Right lobe of liver (tissue), 6 donors: ENCODE data around the gene SLC7A9. TPM values are rescaled to one million over a fixed set of nuclear protein-coding genes. Genes with fewer than 3 reads are reported as not detected.
A peak's percentile ranks its signal among the peaks of the same experiment; 100 is the strongest.

Source experiments
- ATAC-seq, 4 donors: fragments of 200-7000 bp; cut with Tn5 transposase; one replicate each; pipeline ENCODE4 v1.9.1; 2020; ENCODE audit warnings: mild to moderate bottlenecking in 4 of 4, moderate library complexity in 4 of 4
- DNase-seq, 3 donors: peaks; one replicate each; pipeline ENCODE4 v3.0.0-alpha.2; 2020
- H3K27ac ChIP-seq, 3 donors: fragments of 200-600 bp; one replicate each; pipeline ENCODE4 v1.8.0; 2022
- H3K27me3 ChIP-seq, 2 donors: fragments of 200-600 bp; one replicate each; pipeline ENCODE4 v1.8.0; 2022
- H3K36me3 ChIP-seq, 4 donors: fragments of 200-600 bp; sonication (generic) in 1 of 4; one replicate each; pipeline versions ENCODE4 v1.5.1 to v1.8.0; 2017 to 2022; ENCODE audit warnings: control low read depth in 1 of 4
- H3K4me1 ChIP-seq, 4 donors: fragments of 200-600 bp; sonication (generic) in 1 of 4; one replicate each; pipeline versions ENCODE4 v1.5.1 to v1.8.0; 2017 to 2022; ENCODE audit warnings: control low read depth in 1 of 4
- H3K4me3 ChIP-seq, 3 donors: fragments of 200-600 bp; one replicate each; pipeline ENCODE4 v1.8.0; 2022
- H3K9me3 ChIP-seq, 4 donors: fragments of 200-600 bp; sonication (generic) in 1 of 4; one replicate each; pipeline versions ENCODE4 v1.5.1 to v1.8.0; 2017 to 2022; ENCODE audit warnings: control low read depth in 1 of 4
- POLR2A ChIP-seq: fragments of 450-650 bp; IDR thresholded peaks from one replicate; pipeline ENCODE4 v1.6.1; 2017; ENCODE audit warnings: antibody characterized with exemption, mild to moderate bottlenecking
- WGBS: methylation state at CpG from one replicate; pipeline ENCODE4 v1.1.6; 2018; ENCODE audit warnings: low coverage, low lambda C conversion rate; ENCODE audit not compliant: insufficient coverage; ENCODE audit errors: missing lambda C conversion rate; 5-methylcytosine and 5-hydroxymethylcytosine counted together
- intact Hi-C, 2 donors: fragments of 100-400 bp; cut with DNase I; formaldehyde crosslinking; loops; one replicate each; pipeline versions ENCODE4 v1.11.2 to v1.14.1; 2022
- total RNA-seq, 6 experiments: library from RNA; depleted of rRNA in 2 of 6; stranded (reverse); fragments of >200 nt in 2 of 6; fragmentation: NEBNext Ultra II Directional in 3 of 6; extraction: Animal tissue kit (Norgen Biotek cat#: 25700) in 3 of 6; gene quantifications; one replicate each; pipeline versions ENCODE4 v1.1.0 to v1.2.4, GENCODE V29; 2016 to 2023
- TF ChIP-seq, protein P1 (sequence below), 4 donors: fragments of 200-600 bp in 3 of 4; fragments of 450-650 bp in 1 of 4; IDR thresholded peaks; one replicate each; pipeline versions ENCODE4 v1.5.1 to v1.8.0; 2016 to 2022; ENCODE audit warnings: antibody characterized with exemption in 4 of 4, mild to moderate bottlenecking in 2 of 4
- donor health status: DM: no; HTN: yes; CAD: no.
- donor health status: DM: no; HTN: no; CAD: no.
- donor health status: DM: no; HTN: no; CAD: no.
- donor health status: DM: no; HTN: yes; CAD: no.
- donor health status: DM: no; HTN: yes; CAD: no.

SLC7A9 gene
- total RNA-seq, 6 experiments from 2014 or later: 10.4 to 15.5 (median 13.5) TPM

GRCh38 chr19:32863301-32863700 is 6.3 kb downstream of the SLC7A9 start:
- 87% methylated on average over 8 of the region's 8 CpGs for WGBS
- no peak for ATAC-seq
- TF ChIP-seq, protein P1, sequence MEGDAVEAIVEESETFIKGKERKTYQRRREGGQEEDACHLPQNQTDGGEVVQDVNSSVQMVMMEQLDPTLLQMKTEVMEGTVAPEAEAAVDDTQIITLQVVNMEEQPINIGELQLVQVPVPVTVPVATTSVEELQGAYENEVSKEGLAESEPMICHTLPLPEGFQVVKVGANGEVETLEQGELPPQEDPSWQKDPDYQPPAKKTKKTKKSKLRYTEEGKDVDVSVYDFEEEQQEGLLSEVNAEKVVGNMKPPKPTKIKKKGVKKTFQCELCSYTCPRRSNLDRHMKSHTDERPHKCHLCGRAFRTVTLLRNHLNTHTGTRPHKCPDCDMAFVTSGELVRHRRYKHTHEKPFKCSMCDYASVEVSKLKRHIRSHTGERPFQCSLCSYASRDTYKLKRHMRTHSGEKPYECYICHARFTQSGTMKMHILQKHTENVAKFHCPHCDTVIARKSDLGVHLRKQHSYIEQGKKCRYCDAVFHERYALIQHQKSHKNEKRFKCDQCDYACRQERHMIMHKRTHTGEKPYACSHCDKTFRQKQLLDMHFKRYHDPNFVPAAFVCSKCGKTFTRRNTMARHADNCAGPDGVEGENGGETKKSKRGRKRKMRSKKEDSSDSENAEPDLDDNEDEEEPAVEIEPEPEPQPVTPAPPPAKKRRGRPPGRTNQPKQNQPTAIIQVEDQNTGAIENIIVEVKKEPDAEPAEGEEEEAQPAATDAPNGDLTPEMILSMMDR (IDR thresholded peaks at IDR 0.05): no peak
- no peak for TF ChIP-seq POLR2A
- intact Hi-C loops: no loop called here
- Histone ChIP-seq H3K9me3 (no peaks in the 10 kb centered on the region), H3K4me1 (no peaks in the 10 kb centered on the region), H3K36me3 (peaks cover 0 to 13% (median under 1%) of the 10 kb centered on the region in 4 donors), H3K27ac (no peak overlapping the region), H3K4me3 (no peak overlapping the region), H3K27me3 (no peaks in the 10 kb centered on the region)
- DNase-seq: no peak

GRCh38 chr19:32862741-32863140 is 6.8 kb downstream of the SLC7A9 start:
- no peak for DNase-seq

GRCh38 chr19:32862173-32862572 is 7.4 kb downstream of the SLC7A9 start:
- H3K4me1 ChIP-seq: no peaks in the 10 kb centered on the region
- H3K27ac ChIP-seq: no peak overlapping the region
- no peak overlapping the region for H3K4me3 ChIP-seq
- H3K27me3 ChIP-seq: no peaks in the 10 kb centered on the region
- intact Hi-C loops: no loop called here
- 80% methylated on average over 4 of the region's 19 CpGs for WGBS
- ATAC-seq (no peak), DNase-seq (peak in 1 of 3 donors; percentile 18)
- TF ChIP-seq, protein P1 (IDR thresholded peaks at IDR 0.05): no peak
- TF ChIP-seq POLR2A: no peak
- no peaks in the 10 kb centered on the region for H3K9me3 ChIP-seq
- H3K36me3 ChIP-seq: peaks cover 0 to 24% (median 3%) of the 10 kb centered on the region in 4 donors

More at GRCh38 chr19:32862741-32863140, 6.8 kb downstream of the SLC7A9 start:
- Histone ChIP-seq H3K27ac (no peak overlapping the region), H3K9me3 (no peaks in the 10 kb centered on the region), H3K4me3 (no peak overlapping the region), H3K36me3 (peaks cover 0 to 18% (median 3%) of the 10 kb centered on the region in 4 donors), H3K4me1 (no peaks in the 10 kb centered on the region), H3K27me3 (no peaks in the 10 kb centered on the region)
- ATAC-seq: no peak
- TF ChIP-seq, protein P1 (IDR thresholded peaks at IDR 0.05): no peak
- TF ChIP-seq POLR2A: no peak
- intact Hi-C loops: no loop called here
- 100% methylated on average over 4 of the region's 14 CpGs for WGBS

DNA sequence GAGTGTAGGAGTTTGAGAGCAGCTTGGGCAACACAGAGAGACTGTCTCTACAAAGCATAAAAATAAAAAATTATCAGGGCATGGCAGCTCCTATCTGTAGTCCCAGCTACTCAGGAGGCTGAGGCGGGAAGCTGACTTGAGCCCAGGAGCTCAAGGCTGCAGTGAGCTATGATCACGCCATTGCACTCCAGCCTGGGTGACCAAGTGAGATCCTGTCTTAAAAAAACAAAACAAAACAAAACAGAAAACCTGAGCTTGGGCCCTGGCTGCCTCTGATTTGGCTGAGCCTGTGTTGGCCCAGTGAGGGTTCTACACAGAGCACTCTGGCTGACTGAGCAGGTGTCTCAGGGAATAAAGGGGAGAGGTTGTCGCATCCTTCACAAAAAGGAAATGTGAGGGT is 8.0 kb downstream of the SLC7A9 start:
- Histone ChIP-seq H3K4me3 (no peak overlapping the region), H3K9me3 (no peaks in the 10 kb centered on the region), H3K27ac (no peak overlapping the region), H3K36me3 (peaks cover 0 to 27% (median 4%) of the 10 kb centered on the region in 4 donors), H3K27me3 (no peaks in the 10 kb centered on the region), H3K4me1 (no peaks in the 10 kb centered on the region)
- DNase-seq: no peak
- no peak for TF ChIP-seq POLR2A
- TF ChIP-seq, protein P1 (IDR thresholded peaks at IDR 0.05): no peak
- intact Hi-C loops: no loop called here
- 100% methylated on average over 2 of the region's 3 CpGs for WGBS
- ATAC-seq: no peak

- no peak for ATAC-seq
- peak in 1 of 3 donors; percentile 46 for DNase-seq
- Histone ChIP-seq H3K4me3 (no peak overlapping the region), H3K9me3 (no peaks in the 10 kb centered on the region), H3K4me1 (no peaks in the 10 kb centered on the region), H3K27me3 (no peaks in the 10 kb centered on the region), H3K36me3 (peaks cover 0 to 27% (median 4%) of the 10 kb centered on the region in 4 donors), H3K27ac (no peak overlapping the region)
- WGBS: 98% methylated on average over 12 of the region's 19 CpGs
- intact Hi-C loops: no loop called here
- TF ChIP-seq, protein P1 (IDR thresholded peaks at IDR 0.05): no peak
- no peak for TF ChIP-seq POLR2A
These were observed 10.0 kb downstream of the SLC7A9 start for GRCh38 chr19:32859591-32859990.
